GM21619 (cell line): ENCODE data around the gene FHL3.

Experiments
- ATAC-seq: cut with Tn5 transposase; IDR thresholded peaks from one replicate; pipeline ENCODE4 v1.9.1; 2021; ENCODE audit not compliant: unreplicated experiment

Gene FHL3, protein sequence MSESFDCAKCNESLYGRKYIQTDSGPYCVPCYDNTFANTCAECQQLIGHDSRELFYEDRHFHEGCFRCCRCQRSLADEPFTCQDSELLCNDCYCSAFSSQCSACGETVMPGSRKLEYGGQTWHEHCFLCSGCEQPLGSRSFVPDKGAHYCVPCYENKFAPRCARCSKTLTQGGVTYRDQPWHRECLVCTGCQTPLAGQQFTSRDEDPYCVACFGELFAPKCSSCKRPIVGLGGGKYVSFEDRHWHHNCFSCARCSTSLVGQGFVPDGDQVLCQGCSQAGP

GRCh38 chr1:38005195-38006007 is at the start of gene FHL3:
FHL3 (minus strand) TSS chr1:38005514; CDS start chr1:37999412, 6,102 bp downstream.
- ATAC-seq, result no peak

DNA sequence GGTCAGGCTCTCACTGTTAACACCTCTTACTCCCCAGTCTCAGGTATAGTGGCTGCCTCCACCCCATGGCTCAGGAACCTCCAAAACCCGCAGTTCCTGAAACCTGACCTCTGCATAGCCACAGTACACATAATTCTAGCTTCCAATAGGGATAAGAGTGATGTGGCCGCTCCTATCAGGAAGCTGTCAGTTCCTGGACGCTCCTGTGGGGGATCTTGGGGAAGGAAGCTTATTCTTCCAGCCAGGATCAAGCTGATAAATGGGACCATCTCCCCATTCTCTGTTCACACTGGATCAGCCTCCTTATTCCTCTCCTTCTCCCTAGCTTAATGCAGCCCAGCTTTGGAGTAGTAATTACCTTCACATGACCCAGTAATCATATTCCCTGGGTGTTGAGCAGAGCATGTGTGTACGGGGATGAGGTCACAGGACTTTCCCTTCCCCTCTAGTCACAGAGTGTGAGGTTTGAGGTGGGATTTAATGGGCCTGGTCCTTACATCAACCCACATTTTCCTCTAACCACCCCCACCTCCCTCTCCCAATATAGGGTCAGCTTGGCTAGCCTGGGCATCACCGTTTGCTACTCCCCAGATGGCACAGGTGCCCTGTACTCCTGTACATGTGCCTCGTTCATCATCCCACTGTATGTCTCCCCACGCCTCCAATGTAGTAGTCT is 48.2 kb upstream of the FHL3 start:
- no peak for ATAC-seq

DNA sequence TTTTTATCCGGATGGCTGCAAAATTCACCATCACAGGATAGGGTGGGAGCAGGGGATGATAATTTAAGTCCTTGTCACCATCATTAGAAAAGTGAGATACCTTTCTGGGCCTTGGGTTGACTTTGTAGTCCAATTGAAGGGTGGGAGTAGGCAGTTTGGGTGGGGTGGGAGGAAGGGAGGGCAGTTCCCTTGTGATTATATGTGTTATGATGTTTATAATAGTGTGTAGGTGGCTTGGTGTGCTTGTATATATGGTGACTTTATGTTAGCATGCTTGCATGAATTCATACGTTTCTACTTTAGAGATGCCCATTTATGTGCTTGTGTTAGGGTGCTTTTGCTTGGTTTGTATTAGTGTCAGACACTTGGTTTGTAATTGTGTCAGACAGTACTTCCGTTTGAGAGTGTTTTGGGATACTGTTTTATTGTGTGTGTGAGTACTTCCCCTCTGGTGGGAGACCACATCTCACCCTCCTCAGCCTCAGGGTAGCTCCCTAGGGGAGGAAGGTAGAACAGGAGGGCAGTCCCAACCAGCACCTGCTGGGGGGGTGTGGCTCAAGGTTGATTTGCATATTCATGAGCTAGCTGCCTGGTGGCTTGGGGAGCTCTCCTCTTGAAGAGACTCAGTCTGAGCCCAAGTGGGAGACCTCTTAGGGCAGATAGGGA is 47.6 kb upstream of the FHL3 start:
- peak; percentile 66 for ATAC-seq

DNA sequence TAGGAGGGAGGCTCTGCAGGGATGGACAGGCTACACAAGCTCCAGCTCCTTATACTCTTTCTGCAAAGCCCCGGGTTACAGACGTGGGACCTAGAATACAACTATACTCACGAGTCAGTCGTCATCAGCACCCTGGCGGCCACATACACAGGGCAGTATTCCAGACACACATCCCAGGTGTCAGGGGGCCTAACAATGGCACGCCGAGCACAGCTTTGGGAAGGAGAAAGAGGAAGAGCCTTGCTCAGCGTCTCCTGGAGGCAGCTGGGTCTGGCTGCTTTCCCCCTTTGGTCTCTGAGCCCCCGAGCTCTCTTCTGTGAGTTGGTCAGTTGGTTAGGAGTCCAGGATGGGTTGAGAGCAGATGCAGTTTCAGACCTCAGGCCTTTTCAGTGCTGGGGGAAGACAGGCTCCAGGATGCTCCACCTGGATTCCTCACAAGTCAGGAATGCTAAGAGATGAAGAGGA is 45.8 kb upstream of the FHL3 start:
- no peak for ATAC-seq

GRCh38 chr1:38050397-38051078 is 45.2 kb upstream of the FHL3 start:
- ATAC-seq, result no peak

DNA sequence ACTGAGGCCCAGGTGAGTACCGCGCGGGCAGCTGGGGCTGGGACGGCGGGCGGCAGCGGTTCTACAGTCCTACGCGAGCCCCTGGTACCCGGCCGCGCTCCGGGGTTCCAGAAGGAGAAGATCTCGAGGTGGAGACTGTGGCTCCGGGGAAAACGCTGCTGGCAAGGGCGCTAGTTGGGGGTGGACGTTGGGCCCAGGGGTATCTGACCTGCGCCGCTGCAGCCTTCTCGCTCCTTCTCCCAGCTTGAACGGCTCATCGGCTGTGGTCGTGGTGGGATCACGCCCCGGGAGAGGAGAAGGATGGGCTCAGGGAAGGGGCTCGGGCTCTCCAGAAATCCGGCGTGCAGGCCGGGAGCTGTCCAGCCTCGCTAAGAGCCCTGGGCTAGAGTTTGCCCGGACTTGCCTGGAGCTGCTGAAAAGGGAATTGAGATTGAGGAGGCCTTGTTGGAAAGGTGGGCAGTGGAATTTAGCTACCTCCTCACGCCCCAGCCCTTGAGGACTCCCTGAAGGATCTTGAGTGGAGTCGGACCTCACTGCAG is 42.4 kb upstream of the FHL3 start:
- ATAC-seq, result no peak

DNA sequence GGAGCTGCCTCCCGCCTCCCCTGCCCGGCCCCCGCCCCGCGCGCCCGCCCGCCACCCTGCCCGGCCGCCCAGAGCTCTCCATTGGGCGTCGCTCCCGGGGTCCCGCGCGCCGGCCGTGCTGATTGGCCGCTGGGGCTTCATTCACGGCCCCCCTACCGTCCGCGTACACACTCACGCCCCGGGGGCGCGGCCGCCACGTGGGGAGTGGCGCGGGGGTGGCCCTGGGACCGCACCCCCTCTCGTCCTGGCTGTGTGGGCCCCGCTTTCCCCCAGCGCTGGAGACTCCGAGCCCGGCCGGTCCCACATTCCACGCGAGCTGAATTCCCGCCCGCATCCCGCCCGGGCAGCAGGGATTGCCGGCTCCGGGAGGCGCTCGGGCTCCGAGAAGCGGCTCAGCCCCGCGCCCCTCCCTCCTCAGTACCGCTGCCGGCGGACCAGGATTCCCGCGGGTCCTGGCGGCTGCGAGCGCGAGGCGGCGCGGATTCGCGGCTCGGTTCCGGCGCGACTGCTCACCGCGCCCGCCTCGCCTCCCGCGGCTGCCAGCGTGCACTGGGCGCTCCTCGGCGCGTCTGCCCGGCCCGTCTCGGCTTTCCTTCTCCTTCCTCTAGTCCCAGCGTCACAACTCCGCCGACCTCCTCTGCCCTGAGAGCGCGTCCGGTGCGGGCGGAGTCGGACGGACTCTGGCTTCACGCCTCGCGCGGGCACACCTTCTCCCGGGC is 41.7 kb upstream of the FHL3 start:
- ATAC-seq, result peak; percentile 66

- ATAC-seq, result peak; percentile 4
Measured at GRCh38 chr1:38046333-38046883, 41.1 kb upstream of the FHL3 start, which contains the start of gene POU3F1. POU3F1 (minus strand) TSS chr1:38046793; CDS start chr1:38046743, 50 bp downstream.

GRCh38 chr1:38045401-38046332 is 40.4 kb upstream of the FHL3 start:
- peak; percentile 1 for ATAC-seq

DNA sequence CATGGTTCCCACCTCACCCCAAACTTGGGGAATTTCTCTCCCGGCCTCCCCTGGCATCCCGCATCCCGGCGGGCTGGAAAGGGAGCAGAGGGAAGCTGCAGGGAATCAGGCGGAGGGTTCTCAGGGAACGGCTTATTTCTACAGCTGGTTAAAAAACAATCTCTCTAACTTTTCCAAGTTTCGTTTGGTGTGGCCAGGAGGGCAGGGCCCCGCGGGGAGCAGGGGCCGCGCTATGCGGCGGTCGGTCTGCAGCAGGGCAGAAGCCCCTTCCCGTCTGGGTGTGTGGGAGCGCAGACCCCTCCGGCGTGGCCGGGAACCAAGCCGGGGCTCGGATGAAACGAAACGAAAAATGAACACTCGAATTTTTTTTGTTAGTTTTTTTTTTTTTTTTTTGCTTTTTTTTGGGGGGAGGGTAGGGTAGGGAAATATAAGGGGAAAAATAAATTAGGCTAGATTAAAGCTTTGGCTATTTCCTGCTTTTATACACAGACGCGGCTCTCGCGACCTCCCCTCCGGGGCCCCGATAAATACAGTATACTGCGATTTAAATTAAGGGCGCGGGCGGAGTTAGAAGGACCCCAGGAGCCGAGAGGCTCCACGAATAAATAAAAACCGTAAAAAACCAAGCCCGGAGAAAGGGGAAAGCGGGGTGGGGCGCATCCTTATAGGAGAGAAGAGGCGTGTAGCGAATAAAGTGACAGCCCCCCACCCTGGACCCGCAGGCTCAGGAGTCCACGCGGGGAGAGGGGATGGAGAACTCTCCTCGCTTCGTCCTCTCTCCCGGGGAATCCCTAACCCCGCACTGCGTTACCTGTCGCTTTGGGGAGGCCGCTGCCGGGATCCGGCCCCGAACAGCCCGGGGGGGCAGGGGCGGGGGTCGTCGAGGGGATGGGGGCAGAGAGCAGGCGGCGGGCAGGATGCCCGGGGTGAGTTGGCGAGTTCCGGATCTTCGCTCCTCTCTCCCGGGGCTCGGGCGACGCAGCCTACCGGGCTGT is 39.2 kb upstream of the FHL3 start:
- no peak for ATAC-seq

DNA sequence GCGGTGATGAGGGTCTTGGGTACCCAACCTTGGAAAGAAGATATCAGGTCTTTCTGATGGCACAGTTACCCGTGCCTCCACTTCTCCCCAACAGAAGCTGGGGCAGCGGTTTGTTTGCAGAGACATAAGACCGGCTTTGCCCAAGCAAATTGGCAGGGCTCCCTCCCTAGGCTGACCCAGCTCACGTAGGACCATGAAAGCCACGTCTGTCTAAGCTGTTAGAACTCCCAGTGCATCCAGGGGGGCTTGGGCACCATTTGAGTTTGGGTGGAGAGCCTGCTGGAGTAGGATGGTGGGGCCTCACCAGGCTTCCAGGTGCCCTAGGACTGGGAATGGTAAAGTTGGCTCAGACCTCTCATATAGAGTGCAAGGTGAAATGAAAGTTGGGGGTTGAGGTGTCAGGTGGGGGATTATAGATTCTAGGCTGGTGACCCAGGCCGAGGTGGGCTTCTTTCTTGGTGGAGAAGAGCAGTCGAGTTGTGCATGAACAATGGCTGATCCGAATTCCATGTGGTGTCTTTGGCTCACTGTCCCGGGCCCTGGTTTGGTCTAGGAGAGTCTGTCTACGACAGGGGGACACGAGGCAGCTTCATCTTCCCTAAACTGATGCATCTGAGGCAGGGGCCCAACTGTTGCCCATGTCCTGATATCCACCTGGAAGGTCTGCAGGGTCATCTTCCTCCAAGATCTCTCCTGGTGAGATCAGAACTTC is 37.9 kb upstream of the FHL3 start:
- no peak for ATAC-seq

DNA sequence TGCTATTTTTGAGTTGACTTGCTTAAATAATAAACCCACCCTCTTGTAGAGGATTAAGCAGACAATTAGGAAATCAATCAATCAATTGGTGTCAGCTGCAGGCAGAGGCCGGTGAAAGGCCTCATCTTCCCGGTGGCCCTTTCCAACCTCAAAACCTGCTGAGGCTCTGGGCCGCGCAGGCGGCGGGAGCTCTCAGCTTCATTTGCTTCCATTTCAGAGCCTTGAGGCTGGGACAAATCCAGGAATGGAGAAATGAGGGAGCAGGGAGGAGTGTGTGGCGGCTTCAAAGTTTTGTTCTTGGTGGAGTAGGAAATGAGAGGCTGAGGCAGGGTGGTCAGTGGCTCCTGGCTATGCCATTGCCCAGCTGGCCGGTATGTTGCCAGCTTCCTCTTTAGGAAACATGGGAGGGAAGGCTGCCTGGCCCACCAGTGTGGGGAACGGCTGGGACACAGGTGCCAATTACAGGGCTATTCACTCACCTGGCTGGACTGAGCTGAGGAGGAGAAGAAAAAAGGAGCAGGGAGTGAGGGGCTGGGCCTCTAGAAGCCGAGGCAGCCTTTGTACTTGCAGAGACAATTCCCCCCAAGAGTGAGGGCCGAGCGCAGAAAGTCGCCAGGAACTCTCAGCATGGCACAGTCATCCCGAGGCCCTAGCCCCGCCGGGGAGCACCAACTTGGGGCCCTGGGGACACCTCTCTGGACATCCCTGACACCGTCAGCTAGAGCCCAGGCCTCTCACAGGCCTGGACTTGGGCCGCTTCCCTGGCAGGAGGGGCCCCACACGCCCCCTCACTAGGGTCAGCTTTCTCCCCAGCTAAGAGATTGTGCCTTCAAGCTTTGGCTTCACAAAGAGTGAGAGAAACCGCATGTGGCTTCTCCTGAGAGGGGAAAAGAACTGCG is 36.9 kb upstream of the FHL3 start:
- no peak for ATAC-seq

- ATAC-seq, result no peak
Measured at GRCh38 chr1:38039331-38040088, 34.2 kb upstream of the FHL3 start.

- ATAC-seq, result no peak
Measured at GRCh38 chr1:38038861-38039260, 33.5 kb upstream of the FHL3 start.
